Activated T-cell treated with anti-CD3 and anti-CD28 coated beads, Interleukin-2, amount 50 U/mL, for 4 hours (primary cell): ENCODE data around the gene SPTB. TPM values are rescaled to one million over a fixed set of nuclear protein-coding genes. Genes with fewer than 3 reads are reported as not detected.

ENCODE experiments used
- ATAC-seq, 2 donors: fragments of 200-7000 bp; cut with Tn5 transposase; one replicate each; pipeline ENCODE4 v1.10.0; 2021
- DNase-seq: peaks from one replicate; pipeline ENCODE4 v3.0.0-alpha.2; 2020
- H3K27me3 Mint-ChIP-seq: one replicate; pipeline ENCODE4 v1.8.0; 2021; ENCODE audit warnings: low read depth, mixed read lengths
- H3K36me3 Mint-ChIP-seq: one replicate; pipeline ENCODE4 v1.8.0; 2022; ENCODE audit warnings: mixed read lengths; ENCODE audit not compliant: insufficient read depth
- H3K4me1 Mint-ChIP-seq: one replicate; pipeline ENCODE4 v1.8.0; 2021; ENCODE audit warnings: low read depth, mixed read lengths
- H3K4me3 Mint-ChIP-seq: one replicate; pipeline ENCODE4 v1.8.0; 2021; ENCODE audit warnings: mild to moderate bottlenecking, moderate library complexity, mixed read lengths
- H3K9me3 Mint-ChIP-seq: one replicate; pipeline ENCODE4 v1.8.0; 2021; ENCODE audit warnings: mixed read lengths
- total RNA-seq, 3 donors: library from RNA; stranded (reverse); gene quantifications; one replicate each; pipeline ENCODE4 v1.2.1, GENCODE V29; 2021

SPTB gene
- total RNA-seq, 3 donors from 2014 or later: 0.08 to 0.20 (median 0.08) TPM

DNA sequence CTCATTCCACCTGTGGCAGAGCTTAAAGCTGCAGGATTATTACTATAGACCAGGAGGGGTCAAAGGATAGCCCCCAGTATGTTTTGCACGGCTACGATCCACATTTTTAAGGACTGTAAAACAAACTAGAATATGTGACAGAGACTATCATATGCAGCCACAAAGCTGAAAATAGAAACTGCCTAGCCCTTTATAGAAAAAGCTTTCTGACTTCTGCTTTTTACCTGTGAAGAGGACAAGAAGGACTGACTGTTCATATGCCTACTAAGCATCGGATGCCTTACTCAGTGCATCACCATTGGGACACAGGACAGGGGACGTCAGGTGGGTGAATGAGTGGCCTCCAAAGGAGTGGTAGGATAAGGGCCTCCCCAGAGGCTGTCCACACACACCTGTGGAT, 29.8 kb downstream of the SPTB start:
- Mint-ChIP-seq H3K4me3 (no peak overlapping the region), H3K27me3 (peaks cover 32% of the 10 kb centered on the region), H3K9me3 (no peaks in the 10 kb centered on the region)

DNA sequence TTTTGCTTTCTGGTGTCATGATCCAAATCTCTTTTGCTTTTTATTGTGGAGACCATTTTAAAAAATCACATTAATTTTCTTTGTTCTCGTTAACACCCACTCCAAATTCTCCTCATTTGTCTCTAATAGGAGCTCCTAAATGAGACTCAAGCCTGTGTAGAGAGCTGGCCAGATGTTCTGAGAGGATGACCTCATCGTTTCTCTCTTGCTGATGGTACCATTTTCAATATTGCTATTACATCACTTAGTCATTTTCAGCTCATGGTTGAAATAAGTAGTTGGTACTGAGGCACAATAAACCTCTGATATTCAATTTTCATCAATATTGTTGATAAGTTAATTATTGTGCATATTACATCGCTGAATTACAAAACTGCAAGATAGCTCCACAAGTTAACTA, 31.5 kb downstream of the SPTB start:
- Mint-ChIP-seq H3K4me1 (peaks cover 7% of the 10 kb centered on the region), H3K9me3 (no peaks in the 10 kb centered on the region), H3K27me3 (peaks cover 31% of the 10 kb centered on the region), H3K4me3 (no peak overlapping the region), H3K36me3 (no peaks in the 10 kb centered on the region)
- ATAC-seq: no peak
- no peak for DNase-seq

More for the DNA sequence above, 29.8 kb downstream of the SPTB start:
- ATAC-seq: no peak
- no peak for DNase-seq
- H3K36me3 Mint-ChIP-seq: no peaks in the 10 kb centered on the region
- H3K4me1 Mint-ChIP-seq: peaks cover 7% of the 10 kb centered on the region

DNA sequence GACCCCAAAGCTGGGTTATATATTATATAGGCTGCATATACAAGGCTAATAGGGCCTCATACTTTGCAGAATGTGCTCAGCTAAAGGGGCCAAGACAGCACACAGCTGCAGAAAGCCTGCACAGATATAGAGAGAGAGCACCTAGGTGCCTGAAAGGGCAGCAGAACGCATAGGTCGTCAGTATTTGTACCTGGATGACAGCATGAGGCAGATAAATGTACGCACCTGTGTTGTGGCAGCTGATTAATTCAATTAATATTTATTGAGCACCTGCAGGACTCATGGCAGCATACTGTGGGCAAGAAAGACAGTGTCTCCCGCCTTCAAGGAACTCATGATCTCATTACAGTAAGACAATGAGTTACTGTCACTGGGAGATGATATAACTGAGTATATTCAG, 33.4 kb downstream of the SPTB start:
- H3K9me3 Mint-ChIP-seq: no peaks in the 10 kb centered on the region
- no peaks in the 10 kb centered on the region for H3K36me3 Mint-ChIP-seq
- ATAC-seq: no peak
- no peak for DNase-seq
- peaks cover 35% of the 10 kb centered on the region for H3K27me3 Mint-ChIP-seq
- H3K4me3 Mint-ChIP-seq: no peak overlapping the region
- H3K4me1 Mint-ChIP-seq: peaks cover 7% of the 10 kb centered on the region

DNA sequence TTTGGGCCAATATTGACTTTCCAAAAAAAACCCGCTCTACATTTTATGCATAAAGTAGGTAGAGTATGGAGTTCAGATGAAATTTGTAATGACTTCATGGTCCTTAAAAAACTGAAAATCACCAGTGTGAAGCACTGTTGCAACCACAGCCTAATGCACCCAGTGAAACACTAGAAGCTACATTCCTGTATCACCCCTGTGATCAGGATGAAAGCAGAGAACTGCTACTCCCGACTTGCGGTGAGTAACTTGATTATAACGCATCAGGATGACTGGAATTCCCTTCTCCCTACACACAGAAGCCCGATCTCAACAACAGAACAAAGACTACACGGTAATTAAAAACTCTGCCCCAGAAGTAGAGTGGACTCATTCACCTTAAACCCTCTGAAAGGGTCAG, 33.8 kb downstream of the SPTB start:
- Mint-ChIP-seq H3K9me3 (no peaks in the 10 kb centered on the region), H3K36me3 (no peaks in the 10 kb centered on the region), H3K4me1 (peaks cover 7% of the 10 kb centered on the region), H3K4me3 (no peak overlapping the region), H3K27me3 (peaks cover 38% of the 10 kb centered on the region)
- ATAC-seq (no peak), DNase-seq (no peak)

DNA sequence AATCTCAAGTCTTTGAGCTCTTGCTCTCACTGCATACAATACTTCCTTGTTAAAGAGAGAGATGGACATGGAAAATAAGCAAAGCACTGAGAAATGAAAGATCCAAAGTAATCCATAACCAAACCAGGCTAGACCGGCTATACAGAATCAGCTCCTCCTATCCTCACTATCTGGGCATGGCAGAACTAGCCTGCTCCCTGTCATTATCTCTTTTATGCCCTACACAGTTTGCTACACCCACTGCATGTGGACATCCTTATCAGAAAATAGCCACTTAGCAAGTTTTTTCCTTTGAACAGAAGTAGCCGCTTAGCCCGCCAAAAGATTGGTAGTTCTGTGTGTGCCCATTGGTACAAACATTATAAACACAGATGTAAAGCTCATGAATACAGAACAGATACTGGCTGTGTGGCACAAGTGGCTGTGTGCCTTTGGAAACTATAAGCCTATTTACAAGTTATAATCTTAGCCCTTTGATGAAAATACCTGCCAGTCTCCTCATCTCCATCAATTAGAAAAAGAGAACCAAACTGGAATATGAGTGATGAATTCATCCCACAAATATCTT, 34.7 kb downstream of the SPTB start:
- H3K9me3 Mint-ChIP-seq: no peaks in the 10 kb centered on the region
- no peak overlapping the region for H3K4me3 Mint-ChIP-seq
- ATAC-seq (no peak), DNase-seq (no peak)
- H3K36me3 Mint-ChIP-seq: no peaks in the 10 kb centered on the region
- H3K27me3 Mint-ChIP-seq: peaks cover 40% of the 10 kb centered on the region
- H3K4me1 Mint-ChIP-seq: peaks cover 7% of the 10 kb centered on the region

DNA sequence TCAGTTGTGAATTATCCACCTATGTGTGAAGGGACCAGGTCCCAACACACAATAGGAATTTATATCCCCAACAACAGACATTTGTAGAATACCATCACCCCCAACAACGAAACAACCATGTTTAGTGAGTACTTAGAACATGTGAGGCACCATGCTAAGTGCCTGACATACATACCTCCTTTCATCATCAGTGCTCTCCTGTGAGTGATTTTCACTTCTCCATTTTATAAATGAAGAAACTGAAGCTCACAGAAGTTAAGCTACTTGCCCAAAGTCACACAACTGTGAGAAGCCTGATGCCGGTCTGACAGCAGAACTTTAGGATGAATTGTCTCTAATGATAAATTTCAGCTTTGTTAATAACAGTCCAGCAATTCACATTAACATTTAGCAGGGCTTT, 35.4 kb downstream of the SPTB start:
- Mint-ChIP-seq H3K36me3 (no peaks in the 10 kb centered on the region), H3K4me1 (peaks cover 7% of the 10 kb centered on the region), H3K9me3 (no peaks in the 10 kb centered on the region), H3K4me3 (no peak overlapping the region), H3K27me3 (peaks cover 37% of the 10 kb centered on the region)
- DNase-seq (no peak), ATAC-seq (no peak)

DNA sequence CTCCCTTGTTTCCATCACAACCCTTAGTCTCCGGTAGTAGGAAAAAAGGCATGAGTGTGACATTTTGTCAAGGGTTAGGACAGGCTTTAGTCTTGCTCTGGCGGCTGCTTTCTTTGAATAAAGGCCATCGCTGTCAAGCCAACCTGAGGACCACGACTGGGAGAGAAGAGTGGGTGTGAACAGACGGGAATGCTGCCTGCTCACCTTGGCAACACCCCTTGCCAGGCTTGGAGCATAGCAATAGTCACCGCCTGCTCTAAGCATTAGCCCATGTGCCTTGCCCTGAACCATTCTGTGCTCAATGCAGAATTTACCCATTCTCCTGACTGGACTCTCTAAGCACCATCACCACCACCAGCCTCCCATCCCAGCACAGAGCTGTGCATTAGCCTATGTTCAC, 36.2 kb downstream of the SPTB start:
- ATAC-seq (no peak), DNase-seq (no peak)
- no peaks in the 10 kb centered on the region for H3K9me3 Mint-ChIP-seq
- no peak overlapping the region for H3K4me3 Mint-ChIP-seq
- no peaks in the 10 kb centered on the region for H3K36me3 Mint-ChIP-seq
- H3K27me3 Mint-ChIP-seq: peaks cover 37% of the 10 kb centered on the region
- peaks cover 7% of the 10 kb centered on the region for H3K4me1 Mint-ChIP-seq

DNA sequence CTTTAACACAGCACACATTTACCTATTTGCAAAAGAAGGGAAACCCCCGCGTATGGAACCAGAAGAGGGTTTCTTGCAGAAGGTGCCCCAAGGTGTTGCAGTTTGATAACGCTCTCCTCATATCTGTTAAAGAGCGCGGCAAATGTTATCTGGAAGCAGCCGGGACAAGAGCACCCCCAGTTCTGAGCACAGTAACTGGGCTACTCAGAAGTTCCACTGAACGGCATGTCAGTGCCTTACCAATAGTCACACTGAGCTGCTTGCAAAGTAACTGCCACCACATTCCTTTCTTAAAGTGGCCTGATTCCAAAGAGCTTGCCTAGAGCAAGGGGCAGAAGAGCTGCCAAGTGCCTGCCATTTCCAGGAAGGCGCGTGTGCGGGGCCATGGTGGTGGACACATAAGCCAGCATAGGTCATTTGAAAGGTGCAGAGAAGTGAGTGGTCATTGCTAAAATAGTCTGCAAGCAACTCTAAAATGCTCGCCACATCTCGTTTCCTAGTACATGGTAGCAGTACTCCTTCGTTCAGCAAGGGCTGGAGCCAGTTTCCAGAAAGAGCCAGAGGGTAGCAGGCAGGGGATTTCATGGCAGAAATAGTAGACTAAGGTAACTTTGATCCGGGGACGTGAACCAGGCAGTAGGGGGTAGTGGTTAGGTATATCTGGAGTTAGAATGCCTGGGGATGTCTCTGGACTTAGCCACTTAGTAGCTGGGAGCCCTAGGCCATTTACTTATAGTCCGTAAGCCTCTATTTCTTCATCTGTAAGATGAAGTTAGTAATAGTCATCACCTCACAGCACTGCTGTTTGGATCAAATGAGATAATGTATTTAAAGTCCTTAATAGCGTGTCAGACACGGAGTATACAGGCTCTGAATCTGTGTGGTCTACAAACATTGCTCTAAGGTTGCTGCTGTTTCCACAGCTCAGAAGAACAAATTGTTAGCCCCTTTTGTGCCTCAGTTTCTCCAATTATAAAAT, 37.6 kb downstream of the SPTB start:
- H3K27me3 Mint-ChIP-seq: peaks cover 35% of the 10 kb centered on the region
- DNase-seq (no peak), ATAC-seq (no peak)
- H3K4me3 Mint-ChIP-seq: no peak overlapping the region
- no peaks in the 10 kb centered on the region for H3K36me3 Mint-ChIP-seq
- H3K9me3 Mint-ChIP-seq: no peaks in the 10 kb centered on the region
- no peaks in the 10 kb centered on the region for H3K4me1 Mint-ChIP-seq

DNA sequence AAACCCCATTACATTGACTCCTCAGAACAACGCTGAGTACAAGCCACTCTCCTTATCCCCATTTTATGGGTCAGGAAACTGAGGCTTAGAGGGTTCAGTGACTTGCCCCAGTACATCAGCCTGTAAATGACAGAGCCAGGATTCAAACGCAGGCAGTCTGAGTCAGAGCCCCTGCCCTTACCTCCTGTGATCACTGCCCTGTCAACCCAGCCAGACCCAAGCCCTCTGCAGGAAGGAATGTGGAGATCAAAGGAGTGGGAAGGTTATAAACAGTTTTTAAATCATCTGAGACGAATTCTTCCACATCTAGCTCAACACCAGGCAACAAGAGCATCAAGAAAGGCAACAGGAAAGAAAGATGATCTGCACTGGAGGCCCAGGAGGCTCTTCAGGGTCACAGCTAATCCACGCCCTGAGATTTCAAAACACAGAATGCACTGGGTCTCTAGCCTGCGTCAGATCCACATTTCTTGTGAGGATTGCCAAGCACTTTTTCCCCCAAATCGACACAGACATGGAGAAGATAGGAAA, 38.5 kb downstream of the SPTB start:
- H3K4me1 Mint-ChIP-seq: no peaks in the 10 kb centered on the region
- H3K36me3 Mint-ChIP-seq: no peaks in the 10 kb centered on the region
- H3K27me3 Mint-ChIP-seq: peaks cover 37% of the 10 kb centered on the region
- DNase-seq: no peak
- H3K9me3 Mint-ChIP-seq: no peaks in the 10 kb centered on the region
- no peak for ATAC-seq
- no peak overlapping the region for H3K4me3 Mint-ChIP-seq

DNA sequence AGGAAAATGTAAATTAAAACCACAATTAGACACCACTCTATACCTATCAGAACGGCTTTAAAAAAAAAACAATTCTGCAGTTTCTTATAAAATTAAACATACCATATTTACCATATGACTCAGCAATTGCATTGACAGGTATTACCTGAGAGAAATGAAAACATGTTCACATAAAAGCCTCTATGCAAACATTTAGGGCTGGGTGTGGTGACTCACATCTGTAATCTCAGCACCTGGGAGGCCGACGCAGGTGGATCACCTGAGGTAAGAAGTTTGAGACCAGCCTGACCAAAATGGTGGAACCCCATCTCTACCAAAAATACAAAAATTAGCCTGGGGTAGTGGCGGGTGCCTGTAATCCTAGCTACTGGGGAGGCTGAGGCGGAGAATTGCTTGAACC, 41.1 kb downstream of the SPTB start:
- DNase-seq: no peak
- no peak overlapping the region for H3K4me3 Mint-ChIP-seq

DNA sequence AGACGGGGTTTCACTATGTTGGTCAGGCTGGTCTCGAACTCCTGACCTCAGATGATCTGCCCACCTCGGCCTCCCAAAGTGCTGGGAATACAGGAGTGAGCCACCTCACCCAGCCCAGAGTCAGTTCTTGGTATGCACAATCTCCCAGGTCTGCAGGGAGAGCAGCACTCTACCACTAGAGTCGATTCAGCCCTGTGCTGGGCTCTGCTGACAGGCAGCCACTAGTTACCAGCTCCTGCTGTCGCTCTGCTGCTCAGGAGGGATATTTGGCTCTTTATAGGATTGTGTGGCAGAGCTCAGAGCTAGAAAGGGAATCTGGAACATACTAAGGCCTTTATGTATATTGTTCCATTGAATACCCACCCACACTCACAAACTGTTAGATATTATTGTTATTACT, 44.3 kb downstream of the SPTB start:
- Mint-ChIP-seq H3K9me3 (no peaks in the 10 kb centered on the region), H3K36me3 (no peaks in the 10 kb centered on the region), H3K4me3 (no peak overlapping the region), H3K4me1 (no peaks in the 10 kb centered on the region), H3K27me3 (peaks cover 12% of the 10 kb centered on the region)
- no peak for ATAC-seq
- no peak for DNase-seq

More for the DNA sequence above, 41.1 kb downstream of the SPTB start:
- no peak for ATAC-seq
- H3K9me3 Mint-ChIP-seq: no peaks in the 10 kb centered on the region
- peaks cover 34% of the 10 kb centered on the region for H3K27me3 Mint-ChIP-seq
- no peaks in the 10 kb centered on the region for H3K36me3 Mint-ChIP-seq
- H3K4me1 Mint-ChIP-seq: no peaks in the 10 kb centered on the region

DNA sequence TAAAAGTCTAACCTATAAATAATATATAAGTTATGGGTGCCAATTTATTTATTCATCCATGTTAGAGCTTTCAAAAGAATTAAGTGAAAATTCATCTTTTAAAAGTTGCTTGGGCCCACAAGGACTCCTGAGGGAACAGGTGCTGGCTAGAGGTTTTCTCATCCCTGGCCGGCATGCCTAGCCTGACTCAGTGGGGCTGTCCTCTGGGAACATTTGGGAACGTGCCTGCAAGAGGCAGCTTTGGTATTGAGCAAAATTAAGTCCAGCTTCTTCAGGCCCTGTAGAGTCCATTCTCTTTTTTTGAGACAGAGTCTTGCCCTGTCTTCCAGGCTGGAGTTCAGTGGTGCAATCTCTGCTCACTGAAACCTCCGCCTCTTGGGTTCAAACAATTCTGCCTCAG, 44.7 kb downstream of the SPTB start:
- ATAC-seq: no peak
- DNase-seq: no peak
- Mint-ChIP-seq H3K9me3 (no peaks in the 10 kb centered on the region), H3K4me1 (no peaks in the 10 kb centered on the region), H3K27me3 (peaks cover 10% of the 10 kb centered on the region), H3K4me3 (no peak overlapping the region), H3K36me3 (no peaks in the 10 kb centered on the region)

DNA sequence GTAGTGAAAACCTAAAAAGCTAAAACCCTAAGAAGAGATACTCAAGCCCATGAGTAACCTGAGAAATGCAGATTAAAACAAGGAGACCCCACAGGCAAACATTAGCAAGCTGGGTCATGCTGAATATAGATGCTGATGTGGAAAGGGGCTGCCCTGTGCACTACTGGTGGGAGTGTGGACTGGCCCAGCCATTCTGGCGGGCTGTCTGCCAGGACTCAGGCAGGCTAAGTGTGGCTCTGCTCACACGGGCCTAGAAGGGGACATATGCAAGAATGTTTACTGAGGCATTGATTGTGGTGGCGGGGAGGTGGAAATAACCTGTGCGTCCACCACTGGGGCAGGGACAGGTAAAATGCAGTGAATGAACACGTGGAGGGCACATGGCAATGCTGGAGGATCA, 48.3 kb downstream of the SPTB start:
- Mint-ChIP-seq H3K27me3 (no peaks in the 10 kb centered on the region), H3K9me3 (no peaks in the 10 kb centered on the region), H3K36me3 (no peaks in the 10 kb centered on the region), H3K4me1 (no peaks in the 10 kb centered on the region), H3K4me3 (no peak overlapping the region)
- DNase-seq (no peak), ATAC-seq (no peak)

DNA sequence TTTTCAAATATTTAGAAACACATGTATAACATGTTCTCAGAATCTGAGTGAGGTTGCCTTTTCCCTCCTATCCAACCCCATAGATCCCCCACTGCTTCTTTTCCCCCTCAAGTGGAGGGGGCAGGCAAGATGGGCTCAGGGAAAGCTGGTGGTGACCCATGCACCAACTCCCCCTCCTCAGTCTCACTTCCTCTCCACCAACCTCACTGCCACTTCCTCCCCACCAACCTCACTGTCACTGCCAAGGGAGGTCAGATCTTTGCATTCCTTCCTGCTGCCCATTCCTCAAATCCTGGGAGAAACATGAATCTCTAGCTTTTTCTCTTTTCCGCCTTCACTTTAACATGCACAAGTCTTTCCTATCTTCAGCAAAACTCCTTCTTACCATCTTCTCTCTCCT, 48.7 kb downstream of the SPTB start:
- Mint-ChIP-seq H3K27me3 (peaks cover under 1% of the 10 kb centered on the region), H3K4me1 (no peaks in the 10 kb centered on the region), H3K4me3 (no peak overlapping the region), H3K36me3 (no peaks in the 10 kb centered on the region), H3K9me3 (no peaks in the 10 kb centered on the region)
- ATAC-seq (no peak), DNase-seq (no peak)

DNA sequence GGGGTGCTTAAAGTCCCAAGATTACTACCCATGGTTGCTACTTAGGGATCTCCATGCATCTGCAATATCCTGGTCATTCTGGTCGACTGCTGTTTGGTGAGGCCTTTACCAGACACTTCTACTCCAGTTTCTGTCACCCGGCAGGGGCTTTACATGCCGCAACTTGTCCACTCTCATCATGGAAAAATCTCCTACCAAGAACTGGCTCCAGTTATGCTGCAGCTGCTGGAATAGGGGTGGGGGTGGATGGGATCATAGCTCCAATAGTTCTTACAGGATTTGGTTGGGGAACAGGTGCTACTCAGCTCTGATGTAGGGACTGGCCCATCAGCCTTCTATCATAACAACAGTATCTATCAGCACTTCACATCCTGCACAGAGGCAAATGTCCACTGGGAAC, 51.6 kb downstream of the SPTB start:
- Mint-ChIP-seq H3K4me1 (peaks cover 4% of the 10 kb centered on the region), H3K27me3 (peaks cover 8% of the 10 kb centered on the region), H3K9me3 (no peaks in the 10 kb centered on the region), H3K4me3 (no peak overlapping the region), H3K36me3 (no peaks in the 10 kb centered on the region)
- ATAC-seq (no peak), DNase-seq (no peak)
